ENCODE measurements around the gene PRM2. TPM values are rescaled to one million over a fixed set of nuclear protein-coding genes. Genes with fewer than 3 reads are reported as not detected.

PRM2 gene
- total RNA-seq, 1 experiment from 2014 or later, result not detected

GRCh38 chr16:11254913-11255736 is 21.2 kb downstream of the PRM2 start:
- intact Hi-C loops (cut with micrococcal nuclease; ENCODE audit: unreplicated experiment), result loop anchor here (1.0 to 10.0 kb wide), 2 partner anchors 150 to 284 kb away; no protein-coding TSS in a partner anchor
- peak in 1 of 2 experiments; percentile 64 for DNase-seq
- no peaks in the 10 kb centered on the region for H3K36me3 ChIP-seq (ENCODE audit: control insufficient read depth, insufficient read depth, low read length)
- ChIA-PET POLR2A (interaction anchor here (0.6 to 3.6 kb wide), 19 partner anchors 19 to 722 kb away, joined by 3 to 21 read pairs (median 6); partner anchors contain the start of genes PRM3 and SNX29), CTCF (interaction anchor here (0.6 to 2.4 kb wide), 18 partner anchors 24 to 287 kb away, joined by 3 to 29 read pairs (median 5); no protein-coding TSS in a partner anchor)
- peak overlapping the region; percentile 81 for H3K4me3 ChIP-seq (ENCODE audit: low read depth, low read length)
- H3K4me1 Mint-ChIP-seq (ENCODE audit: low read depth, unreplicated experiment), result peaks cover 15% of the 10 kb centered on the region
- H3K9me3 Mint-ChIP-seq (ENCODE audit: unreplicated experiment), result no peaks in the 10 kb centered on the region
- H3K4me1 ChIP-seq, result peaks cover 18% of the 10 kb centered on the region
- H3K27me3 ChIP-seq (replicated peaks; ENCODE audit: control insufficient read depth, insufficient read depth, low read length), result no peaks in the 10 kb centered on the region
- TF ChIP-seq CTCF (IDR thresholded peaks at IDR 0.05; ENCODE audit: insufficient read depth in 1 of 2, low read depth in 1 of 2, low read length in 1 of 2, severe bottlenecking in 1 of 2, unreplicated experiment in 1 of 2), result peak in 1 of 2 experiments; percentile 10
- H3K4me3 Mint-ChIP-seq (ENCODE audit: unreplicated experiment), result peak overlapping the region; percentile 97
- no peaks in the 10 kb centered on the region for H3K27me3 Mint-ChIP-seq (ENCODE audit: insufficient read depth, unreplicated experiment)
- BruUV-seq (replicated peaks), result no TSS peak
- peaks cover 45% of the 10 kb centered on the region for H3K36me3 Mint-ChIP-seq (ENCODE audit: insufficient read depth, unreplicated experiment)
- no peaks in the 10 kb centered on the region for H3K9me3 ChIP-seq
- H3K27ac Mint-ChIP-seq (ENCODE audit: unreplicated experiment), result peak overlapping the region; percentile 67

GRCh38 chr16:11253995-11254912 is 22.0 kb downstream of the PRM2 start:
- Mint-ChIP-seq H3K27ac (ENCODE audit: unreplicated experiment) (peak overlapping the region; percentile 67), H3K27me3 (ENCODE audit: insufficient read depth, unreplicated experiment) (no peaks in the 10 kb centered on the region), H3K4me3 (ENCODE audit: unreplicated experiment) (peak overlapping the region; percentile 97), H3K4me1 (ENCODE audit: low read depth, unreplicated experiment) (peaks cover 7% of the 10 kb centered on the region), H3K36me3 (ENCODE audit: insufficient read depth, unreplicated experiment) (peaks cover 51% of the 10 kb centered on the region), H3K9me3 (ENCODE audit: unreplicated experiment) (no peaks in the 10 kb centered on the region)
- POLR2A ChIA-PET, result interaction anchor here (0.6 to 3.6 kb wide), 4 partner anchors 26 to 283 kb away, joined by 3 to 21 read pairs (median 6); no protein-coding TSS in a partner anchor
- BruUV-seq (replicated peaks), result TSS peak; percentile 45
- Histone ChIP-seq H3K9me3 (no peaks in the 10 kb centered on the region), H3K4me3 (ENCODE audit: low read depth, low read length) (peak overlapping the region; percentile 81), H3K36me3 (ENCODE audit: control insufficient read depth, insufficient read depth, low read length) (no peaks in the 10 kb centered on the region), H3K27me3 (replicated peaks; ENCODE audit: control insufficient read depth, insufficient read depth, low read length) (no peaks in the 10 kb centered on the region), H3K4me1 (peaks cover 9% of the 10 kb centered on the region)
- intact Hi-C loops (cut with micrococcal nuclease; ENCODE audit: unreplicated experiment), result loop anchor here (10.0 kb wide), 1 partner anchor 149 kb away; no protein-coding TSS in a partner anchor
- no peak for DNase-seq
- no peak for TF ChIP-seq CTCF (IDR thresholded peaks at IDR 0.05; ENCODE audit: insufficient read depth in 1 of 2, low read depth in 1 of 2, low read length in 1 of 2, severe bottlenecking in 1 of 2, unreplicated experiment in 1 of 2)
- CTCF ChIA-PET, result interaction anchor here (1.2 to 2.0 kb wide), 8 partner anchors 30 to 286 kb away, joined by 3 to 23 read pairs (median 8); no protein-coding TSS in a partner anchor
